H9 (cell line): Measurements from ENCODE around the gene INPP4A. TPM values are rescaled to one million over a fixed set of nuclear protein-coding genes. Genes with fewer than 3 reads are reported as not detected.

Experiments
- DNase-seq: peaks from one replicate; pipeline ENCODE4 v3.0.0-alpha.2; 2017
- H2AFZ ChIP-seq: one replicate; pipeline ENCODE4 v1.6.1; 2013; ENCODE audit warnings: mild to moderate bottlenecking, low read length, control low read depth, moderate library complexity
- H2AK5ac ChIP-seq: 2 replicates; pipeline ENCODE4 v1.6.1; 2013; ENCODE audit warnings: low read length, control low read depth, mixed read lengths; ENCODE audit not compliant: insufficient read length
- H2BK120ac ChIP-seq: one replicate; pipeline ENCODE4 v1.6.1; 2013; ENCODE audit warnings: low read depth, mild to moderate bottlenecking, low read length, control low read depth, inconsistent platforms; ENCODE audit not compliant: poor library complexity, severe bottlenecking
- H2BK12ac ChIP-seq: 2 replicates; pipeline ENCODE4 v1.6.1; 2013; ENCODE audit warnings: low read length, control low read depth, mixed read lengths, low read depth; ENCODE audit not compliant: insufficient read length
- H2BK15ac ChIP-seq: 2 replicates; pipeline ENCODE4 v1.6.1; 2013; ENCODE audit warnings: low read depth, low read length, control low read depth
- H2BK20ac ChIP-seq: one replicate; pipeline ENCODE4 v1.6.1; 2013; ENCODE audit warnings: low read depth, mild to moderate bottlenecking, low read length, control low read depth, inconsistent platforms; ENCODE audit not compliant: poor library complexity, severe bottlenecking
- H2BK5ac ChIP-seq: 2 replicates; pipeline ENCODE4 v1.6.1; 2013; ENCODE audit warnings: low read length, control low read depth, mixed read lengths; ENCODE audit not compliant: insufficient read length
- H3K14ac ChIP-seq: 2 replicates; pipeline ENCODE4 v1.6.1; 2013; ENCODE audit warnings: low read length, control low read depth; ENCODE audit not compliant: insufficient read depth
- H3K18ac ChIP-seq: 2 replicates; pipeline ENCODE4 v1.6.1; 2013; ENCODE audit warnings: low read depth, mild to moderate bottlenecking, mixed read lengths, low read length, control low read depth; ENCODE audit not compliant: insufficient read length
- H3K23ac ChIP-seq: 2 replicates; pipeline ENCODE4 v1.6.1; 2013; ENCODE audit warnings: low read length, control low read depth, mixed read lengths, low read depth; ENCODE audit not compliant: insufficient read length
- H3K23me2 ChIP-seq: 2 replicates; pipeline ENCODE4 v1.6.1; 2013; ENCODE audit warnings: low read depth, mild to moderate bottlenecking, mixed read lengths, low read length, control low read depth; ENCODE audit not compliant: insufficient read length, poor library complexity, severe bottlenecking
- H3K27ac ChIP-seq: 2 replicates; pipeline ENCODE4 v1.5.1; 2013; ENCODE audit warnings: low read length, control low read depth, mixed read lengths, low read depth; ENCODE audit not compliant: insufficient read length
- H3K27me3 ChIP-seq: 2 replicates; pipeline ENCODE4 v1.6.1; 2013; ENCODE audit warnings: low read length, control low read depth, inconsistent platforms; ENCODE audit not compliant: insufficient read depth
- H3K4ac ChIP-seq: 2 replicates; pipeline ENCODE4 v1.6.1; 2013; ENCODE audit warnings: low read depth, mild to moderate bottlenecking, control low read depth, inconsistent platforms, low read length, moderate library complexity
- H3K4me1 ChIP-seq: 2 replicates; pipeline ENCODE4 v1.6.1; 2013; ENCODE audit warnings: low read length, control low read depth, inconsistent platforms; ENCODE audit not compliant: insufficient read depth
- H3K4me2 ChIP-seq: 2 replicates; pipeline ENCODE4 v1.6.1; 2013; ENCODE audit warnings: low read length, control low read depth, mixed read lengths; ENCODE audit not compliant: insufficient read length, insufficient read depth
- H3K56ac ChIP-seq: 2 replicates; pipeline ENCODE4 v1.6.1; 2013; ENCODE audit warnings: low read depth, mild to moderate bottlenecking, mixed read lengths, low read length, control low read depth; ENCODE audit not compliant: insufficient read length
- H3K79me1 ChIP-seq: 2 replicates; pipeline ENCODE4 v1.6.1; 2013; ENCODE audit warnings: low read depth, mild to moderate bottlenecking, moderate library complexity, low read length, control low read depth, inconsistent platforms; ENCODE audit not compliant: insufficient read depth, poor library complexity, severe bottlenecking
- H3K79me2 ChIP-seq: 2 replicates; pipeline ENCODE4 v1.6.1; 2013; ENCODE audit warnings: low read length, control low read depth, inconsistent platforms; ENCODE audit not compliant: insufficient read depth
- H3K9ac ChIP-seq: 2 replicates; pipeline ENCODE4 v1.6.1; 2013; ENCODE audit warnings: low read length, control low read depth, mixed read lengths; ENCODE audit not compliant: insufficient read length; ENCODE audit errors: extremely low read depth
- H3K9me3 ChIP-seq: one replicate; pipeline ENCODE4 v1.6.1; 2013; ENCODE audit warnings: low read depth, low read length, inconsistent platforms; ENCODE audit not compliant: control insufficient read depth
- H3T11ph ChIP-seq: one replicate; pipeline ENCODE4 v1.6.1; 2013; ENCODE audit warnings: mild to moderate bottlenecking, low read length, control low read depth, inconsistent platforms
- H4K20me1 ChIP-seq: one replicate; pipeline ENCODE4 v1.6.1; 2013; ENCODE audit not compliant: control insufficient read depth, insufficient read length, insufficient read depth
- H4K5ac ChIP-seq: 2 replicates; pipeline ENCODE4 v1.6.1; 2013; ENCODE audit warnings: low read depth, mild to moderate bottlenecking, mixed read lengths, low read length, control low read depth; ENCODE audit not compliant: insufficient read length
- H4K8ac ChIP-seq: replicated peaks from 2 replicates; pipeline ENCODE4 v1.6.1; 2013; ENCODE audit warnings: low read length, control low read depth, mixed read lengths, low read depth; ENCODE audit not compliant: insufficient read length
- H4K91ac ChIP-seq: 2 replicates; pipeline ENCODE4 v1.6.1; 2013; ENCODE audit warnings: low read depth, mild to moderate bottlenecking, moderate library complexity, mixed read lengths, low read length, control low read depth; ENCODE audit not compliant: insufficient read length
- H3K27ac Mint-ChIP-seq, 3 experiments: 2 replicates in 2 of 3; 3 replicates in 1 of 3; pipeline ENCODE4 v1.8.0; 2020 to 2021; ENCODE audit warnings: mixed read lengths in 3 of 3, mild to moderate bottlenecking in 1 of 3, moderate library complexity in 1 of 3
- H3K27me3 Mint-ChIP-seq: 2 replicates; pipeline ENCODE4 v1.8.0; 2021; ENCODE audit warnings: low read depth, mild to moderate bottlenecking, moderate library complexity, mixed read lengths
- H3K36me3 Mint-ChIP-seq, 3 experiments: 2 replicates in 2 of 3; 3 replicates in 1 of 3; pipeline ENCODE4 v1.8.0; 2020 to 2021; ENCODE audit warnings: low read depth in 3 of 3, mixed read lengths in 3 of 3; ENCODE audit not compliant: insufficient read depth in 1 of 3
- H3K4me1 Mint-ChIP-seq, 2 experiments: 2 replicates each; pipeline ENCODE4 v1.8.0; 2020; ENCODE audit warnings: mixed read lengths in 2 of 2
- H3K4me3 Mint-ChIP-seq, 2 experiments: 2 replicates in 1 of 2; 3 replicates in 1 of 2; pipeline ENCODE4 v1.8.0; 2020 to 2021; ENCODE audit warnings: mild to moderate bottlenecking in 2 of 2, mixed read lengths in 2 of 2, moderate library complexity in 1 of 2
- H3K9me3 Mint-ChIP-seq, 2 experiments: 2 replicates in 1 of 2; 3 replicates in 1 of 2; pipeline ENCODE4 v1.8.0; 2020; ENCODE audit warnings: mild to moderate bottlenecking in 2 of 2, mixed read lengths in 2 of 2, moderate library complexity in 1 of 2
- CTCF ChIP-seq: fragments of 200-600 bp; sonication (generic); conservative IDR thresholded peaks from 3 replicates; pipeline ENCODE4 v1.8.0; 2021; ENCODE audit warnings: antibody characterized with exemption, mild to moderate bottlenecking
- WGBS: extraction: QIAGEN DNeasy Blood & Tissue Kit; methylation state at CpG from one replicate; pipeline ENCODE4 v1.1.7; 2013; ENCODE audit warnings: missing lambda C conversion rate, low lambda C conversion rate, mixed read lengths; ENCODE audit not compliant: insufficient read length; ENCODE audit errors: extremely low coverage; 5-methylcytosine and 5-hydroxymethylcytosine counted together
- total RNA-seq: library from RNA; stranded (reverse); gene quantifications from 2 replicates; pipeline ENCODE4 v1.2.1, GENCODE V29; 2021

The INPP4A gene
- total RNA-seq, 1 experiment from 2014 or later: 55.2 TPM

GRCh38 chr2:98637401-98638147 lies 192.9 kb downstream of the INPP4A start:
- H3K4ac ChIP-seq: no peak overlapping the region
- H3K4me2 ChIP-seq: no peak overlapping the region
- no peak overlapping the region for H2BK120ac ChIP-seq
- H4K8ac ChIP-seq: no peak overlapping the region
- H4K5ac ChIP-seq: no peak overlapping the region
- H4K91ac ChIP-seq: no peak overlapping the region
- no peaks in the 10 kb centered on the region for H3K79me1 ChIP-seq
- no peak for TF ChIP-seq CTCF
- no peak overlapping the region for H2AK5ac ChIP-seq
- H2BK5ac ChIP-seq: no peak overlapping the region
- H3K79me2 ChIP-seq: no peaks in the 10 kb centered on the region
- Mint-ChIP-seq H3K9me3 (no peaks in the 10 kb centered on the region), H3K4me1 (peaks cover 11% of the 10 kb centered on the region in 2 experiments), H3K36me3 (no peaks in the 10 kb centered on the region), H3K27me3 (no peaks in the 10 kb centered on the region; the same call in 1 of the 2 replicates), H3K4me3 (no peak overlapping the region), H3K27ac (no peak overlapping the region)
- no peak overlapping the region for H2BK20ac ChIP-seq
- no peak overlapping the region for H3T11ph ChIP-seq
- H3K14ac ChIP-seq: no peak overlapping the region
- H3K27ac ChIP-seq: no peak overlapping the region
- H2AFZ ChIP-seq: no peak overlapping the region
- H4K20me1 ChIP-seq: no peaks in the 10 kb centered on the region
- no peak overlapping the region for H3K9ac ChIP-seq
- H3K23me2 ChIP-seq: no peaks in the 10 kb centered on the region
- H2BK15ac ChIP-seq: no peak overlapping the region
- H2BK12ac ChIP-seq: no peak overlapping the region
- no peak for DNase-seq
- no peaks in the 10 kb centered on the region for H3K27me3 ChIP-seq
- no peaks in the 10 kb centered on the region for H3K9me3 ChIP-seq
- WGBS: no CpG with 5 or more reads among the region's 10 CpGs
- H3K4me1 ChIP-seq: no peaks in the 10 kb centered on the region; the same call in 1 of the 2 replicates
- H3K56ac ChIP-seq: no peak overlapping the region
- H3K18ac ChIP-seq: no peak overlapping the region
- H3K23ac ChIP-seq: no peak overlapping the region
